HT1080 (cell line): ENCODE data around the gene FBXW11. TPM values are rescaled to one million over a fixed set of nuclear protein-coding genes. Genes with fewer than 3 reads are reported as not detected.
A peak's percentile ranks its signal among the peaks of the same experiment; 100 is the strongest.
"Not testable (repeated sequence)": the region's sequence is repeated elsewhere in the genome, so short reads cannot be mapped to it uniquely, and the experiment has no call there.

ENCODE experiments used
- DNase-seq: peaks from one replicate; pipeline ENCODE4 v3.0.0-alpha.2; 2015; ENCODE audit warnings: low read depth
- total RNA-seq: library from RNA; depleted of rRNA; stranded (reverse); fragments of >200 nt; shearing (Covaris generic); gene quantifications from 2 replicates; pipeline ENCODE4 v1.2.3, GENCODE V29; 2014

Gene FBXW11
- total RNA-seq, 1 experiment from 2014 or later, result 77.2 TPM

DNA sequence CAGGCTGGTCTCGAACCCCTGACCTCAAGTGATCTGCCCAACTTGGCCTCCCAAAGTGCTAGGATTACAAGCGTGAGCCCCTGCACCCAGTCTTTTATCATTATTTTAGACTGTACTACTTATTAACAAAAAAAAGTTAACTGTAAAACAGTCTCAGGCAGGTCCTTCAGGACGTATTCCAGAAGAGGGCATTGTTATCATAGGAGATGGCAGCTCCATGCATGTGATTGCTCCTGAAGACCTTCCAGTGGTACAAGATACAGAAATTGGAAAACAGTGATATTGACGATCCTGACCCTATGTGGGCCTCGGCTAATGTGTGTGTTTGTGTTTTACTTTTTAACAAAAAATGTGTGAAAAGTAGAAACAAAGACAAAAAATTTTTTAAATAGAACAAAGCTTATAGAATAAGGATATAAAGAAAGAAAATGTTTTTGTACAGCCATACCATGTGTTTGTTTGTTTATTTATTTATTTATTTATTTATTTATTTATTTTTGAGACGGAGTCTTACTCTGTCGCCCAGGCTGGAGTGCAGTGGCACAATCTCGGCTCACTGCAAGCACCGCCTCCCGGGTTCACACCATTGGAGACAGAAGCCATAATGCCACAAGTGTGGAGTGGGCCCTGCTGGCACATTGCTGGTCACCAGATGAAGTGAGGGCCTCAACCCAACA is 13.8 kb upstream of the FBXW11 start:
- not testable (repeated sequence) for DNase-seq

DNA sequence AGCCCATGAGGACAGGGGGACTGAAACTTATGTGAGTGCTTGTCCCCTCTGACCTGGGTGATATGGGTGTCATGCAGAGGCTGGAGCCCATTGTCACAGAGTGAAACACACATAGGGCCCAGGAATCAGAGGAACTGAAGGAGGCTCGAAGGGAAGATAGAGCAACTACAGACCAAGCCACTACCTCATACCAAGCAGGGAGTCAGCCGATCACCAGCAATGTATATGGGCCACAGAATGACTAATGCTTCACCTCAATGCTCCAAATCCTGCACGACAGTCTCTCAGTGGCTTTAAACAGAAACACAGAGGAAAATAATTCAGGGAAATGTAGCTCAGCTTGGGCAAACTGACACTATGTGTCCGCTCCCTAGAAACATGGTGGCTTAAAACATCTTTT is 8.9 kb upstream of the FBXW11 start:
- no peak for DNase-seq

DNA sequence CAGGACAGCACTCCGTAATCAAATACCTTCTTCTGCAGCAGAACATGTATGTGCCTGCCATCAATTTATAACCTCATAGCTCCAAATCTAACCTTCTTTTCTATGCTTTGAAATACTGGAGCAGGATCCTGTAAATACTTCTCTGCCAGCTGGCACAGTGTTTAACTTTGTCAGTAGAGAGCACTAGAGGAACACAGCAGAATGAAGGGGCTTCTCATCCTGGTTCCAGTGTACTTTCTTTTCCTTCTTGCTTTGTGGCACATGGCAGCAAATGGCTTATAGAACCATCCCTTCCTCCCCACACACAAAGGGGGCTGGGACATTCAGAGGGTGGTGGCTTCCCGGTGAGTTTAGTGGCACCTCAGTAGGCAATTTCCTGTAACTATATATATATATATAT is 3.8 kb upstream of the FBXW11 start:
- no peak for DNase-seq

DNA sequence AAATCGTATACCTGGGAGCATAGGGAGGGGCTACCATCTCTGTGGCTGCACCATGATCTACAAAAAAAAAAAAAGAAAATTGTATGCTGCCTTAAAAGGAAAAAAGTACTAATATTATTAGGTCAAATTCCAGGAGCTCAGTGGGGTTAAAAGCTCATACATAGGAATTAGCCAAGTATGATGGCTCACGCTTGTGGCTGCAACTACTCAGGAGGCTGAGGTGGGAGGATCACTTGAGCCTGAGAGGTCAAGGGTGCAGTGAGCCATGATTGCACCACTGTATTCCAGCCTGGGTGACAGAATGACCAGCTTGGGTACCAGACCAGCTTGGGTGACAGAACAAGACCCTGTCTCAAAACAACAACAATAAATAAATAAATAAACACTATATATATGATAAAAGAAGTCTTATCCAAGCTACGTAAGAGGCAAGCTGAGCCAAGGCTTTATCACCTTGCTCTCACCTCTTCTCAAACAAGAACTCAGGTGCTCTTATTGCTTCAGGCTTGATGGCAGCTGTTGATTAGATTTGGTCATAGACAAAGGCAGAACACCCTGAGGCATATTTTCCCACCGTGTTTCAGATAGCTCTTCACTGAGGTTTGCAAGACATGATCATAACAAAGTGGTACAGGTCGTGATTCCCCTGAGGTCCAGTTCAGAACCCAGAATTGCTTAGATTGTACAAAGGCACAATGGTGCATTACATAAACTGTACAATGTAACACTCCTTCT is 3.3 kb upstream of the FBXW11 start:
- no peak for DNase-seq

DNA sequence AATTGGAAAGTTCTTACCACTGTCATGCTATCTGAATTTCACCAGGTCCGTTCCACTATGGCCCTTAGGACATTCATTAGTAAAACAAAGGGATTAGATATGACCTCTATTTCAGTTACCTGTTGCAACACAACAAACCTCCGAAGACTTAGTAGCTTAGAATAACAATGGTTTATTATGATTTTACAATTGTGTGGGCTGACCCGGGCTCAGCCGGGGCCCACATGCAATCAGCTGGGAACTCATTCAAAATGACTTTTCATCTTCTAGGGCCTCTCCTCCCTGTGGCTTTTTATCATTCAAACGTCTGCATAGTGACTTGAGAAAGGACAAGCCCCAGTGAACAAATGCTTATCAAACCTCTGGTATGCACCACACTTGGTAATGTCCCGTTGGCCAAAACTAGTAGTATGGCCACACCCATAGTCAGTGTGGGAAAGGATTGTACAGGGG is 2.3 kb upstream of the FBXW11 start:
- DNase-seq, result no peak

DNA sequence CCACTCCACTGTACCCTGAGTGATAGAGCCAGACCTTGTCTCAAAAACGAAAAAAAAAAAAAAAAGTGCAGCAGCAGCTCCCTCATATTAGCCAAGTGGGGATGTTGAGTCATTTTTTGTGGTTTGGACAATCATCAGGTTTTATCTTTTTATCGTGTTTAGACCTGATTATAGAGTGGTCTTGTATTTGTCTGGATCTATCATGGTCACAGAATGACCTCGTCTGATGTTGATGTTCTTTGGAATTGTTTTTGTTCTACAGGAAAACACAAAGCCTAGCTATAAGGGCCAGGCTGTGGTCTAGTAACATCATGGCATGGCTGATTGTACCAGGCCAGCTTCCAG is 1.6 kb upstream of the FBXW11 start:
- DNase-seq, result peak; percentile 38

DNA sequence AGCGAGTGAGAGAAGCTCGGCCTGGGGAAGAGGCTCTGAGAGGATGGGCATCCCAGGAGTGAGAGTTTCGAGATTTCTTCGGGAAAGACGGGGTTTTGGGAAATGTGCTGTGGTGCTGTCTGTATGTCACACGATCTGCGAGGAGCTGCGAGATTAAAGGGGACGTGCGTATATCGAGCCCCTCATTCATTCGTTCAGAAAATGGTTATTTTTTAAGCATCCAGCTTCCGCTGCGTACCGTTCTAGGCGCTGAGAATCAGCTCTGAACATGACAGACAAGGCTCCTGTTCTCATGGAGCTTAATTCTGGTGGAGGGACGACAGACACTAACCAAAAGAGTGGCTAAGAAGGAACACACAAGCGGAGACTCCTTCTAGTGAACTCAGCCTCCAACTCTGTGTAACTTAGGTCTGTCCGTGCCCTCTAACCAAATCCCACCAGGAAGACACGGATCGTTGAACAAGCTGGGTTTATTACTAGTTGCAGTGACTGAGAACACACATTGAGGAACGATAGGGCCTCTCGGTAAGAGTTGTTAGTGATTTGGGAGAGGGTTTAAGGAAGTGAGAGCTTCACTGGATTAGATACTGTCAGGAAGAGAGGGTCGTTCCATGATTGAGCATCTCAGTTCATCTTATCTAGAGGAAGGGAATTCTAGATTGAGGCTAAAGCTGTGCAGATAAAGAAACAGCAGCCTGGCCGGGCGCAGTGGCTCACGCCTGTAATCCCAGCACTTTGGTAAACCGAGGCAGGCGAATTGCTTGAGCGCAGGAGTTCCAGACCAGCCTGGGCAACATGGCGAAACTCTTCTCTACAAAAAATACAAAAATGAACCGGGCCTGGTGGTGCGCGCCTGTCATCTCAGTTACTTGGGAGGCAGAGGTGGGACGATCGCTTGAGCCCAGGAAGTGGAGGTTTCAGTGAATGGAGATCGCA is 1.0 kb upstream of the FBXW11 start:
- no peak for DNase-seq

DNA sequence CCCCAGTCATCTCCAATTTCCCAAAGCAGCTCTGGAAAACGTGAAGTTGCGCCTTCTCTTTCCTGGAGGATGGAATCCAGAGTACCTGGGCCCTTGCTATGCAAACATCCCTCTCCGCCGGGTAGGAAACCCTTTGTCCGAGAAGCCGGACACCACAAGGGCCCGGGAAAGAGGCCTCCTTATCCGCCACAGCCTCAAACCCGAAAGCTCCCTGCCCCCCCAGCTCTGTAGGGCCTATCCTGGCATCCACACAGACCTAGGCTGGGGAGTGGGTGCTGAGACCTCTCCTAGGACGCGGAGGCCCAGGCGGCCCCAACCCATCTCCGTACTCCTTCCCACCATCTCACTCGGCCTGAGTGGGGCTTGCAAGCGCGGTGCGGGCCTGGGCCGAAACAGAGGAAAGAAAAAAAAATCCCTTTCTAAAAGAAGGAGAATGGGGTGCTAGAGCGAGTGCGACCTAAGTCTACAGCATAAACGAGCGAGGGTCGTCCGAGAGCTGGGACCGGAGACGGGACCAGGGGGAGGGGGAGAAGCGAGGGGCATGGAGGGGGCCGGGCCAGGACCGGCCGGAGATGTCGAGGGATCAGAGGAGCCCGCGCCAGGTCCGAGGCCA is 624 bp downstream of the FBXW11 start:
- DNase-seq, result no peak

DNA sequence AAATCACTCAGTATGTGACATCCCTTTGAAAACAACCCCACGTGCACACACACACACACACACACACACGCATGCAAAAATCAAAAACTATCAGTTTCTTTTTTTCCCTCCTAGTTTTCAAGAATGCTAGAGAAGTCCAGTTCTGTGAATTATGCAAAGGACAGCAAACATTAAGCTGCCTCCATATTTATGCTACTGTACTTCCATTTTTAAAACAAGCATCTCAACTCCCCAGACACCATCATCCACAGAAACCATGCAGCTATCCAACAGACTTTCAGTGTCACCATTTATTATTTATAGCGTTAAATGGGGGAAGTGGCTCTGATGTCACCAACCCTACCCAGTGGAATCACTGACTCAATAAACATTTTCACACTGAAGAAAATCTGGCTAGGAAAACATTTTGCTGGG is 1.6 kb downstream of the FBXW11 start:
- DNase-seq, result no peak

DNA sequence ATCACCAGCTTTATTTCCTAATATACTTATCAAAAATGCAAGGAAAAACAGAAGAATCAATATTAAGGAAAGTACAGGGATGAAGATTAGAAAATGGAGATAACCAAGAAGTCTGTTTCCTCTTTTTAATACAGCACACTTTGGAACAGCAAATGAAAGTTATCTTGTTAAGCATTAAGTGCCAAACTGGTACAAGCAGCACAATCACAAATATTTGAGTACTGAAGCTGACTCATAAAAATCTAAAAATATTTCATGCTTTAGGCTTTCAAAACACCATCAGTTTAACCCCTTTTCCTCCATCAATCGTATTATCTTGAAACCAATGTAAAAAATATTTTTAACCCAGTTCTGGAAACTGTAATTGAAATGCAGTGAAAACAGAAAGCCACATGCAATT is 2.7 kb downstream of the FBXW11 start:
- DNase-seq, result no peak

DNA sequence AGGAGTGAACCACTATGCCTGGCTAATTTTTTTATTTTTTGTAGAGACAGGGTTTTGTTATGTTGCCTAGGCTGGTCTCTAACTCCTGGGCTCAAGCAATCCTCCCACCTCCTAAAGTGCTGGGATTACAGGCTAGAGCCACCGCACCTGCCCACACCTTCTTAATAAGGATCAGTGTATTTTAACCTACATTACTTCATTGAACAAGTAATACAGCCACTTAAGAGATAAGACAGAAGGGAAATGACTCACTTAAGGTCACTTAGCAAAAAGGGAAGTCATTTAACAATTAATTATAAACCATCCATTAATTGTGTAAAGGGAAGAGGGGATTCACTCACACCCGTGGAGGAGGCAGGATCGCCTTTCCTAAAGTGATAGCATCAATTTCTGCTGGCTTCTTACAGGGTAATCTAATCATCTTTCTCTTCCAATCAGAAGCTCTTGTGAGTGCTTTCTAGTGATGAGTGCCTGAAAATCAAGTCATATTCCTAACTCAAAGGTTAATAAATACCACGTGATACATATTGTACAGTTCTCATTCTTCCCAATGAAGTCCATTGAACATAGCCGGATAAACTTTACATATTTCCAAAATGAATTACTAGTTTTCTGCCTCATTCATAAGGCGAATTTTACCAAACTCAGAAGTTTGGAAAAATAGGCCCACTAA is 3.5 kb downstream of the FBXW11 start:
- no peak for DNase-seq

DNA sequence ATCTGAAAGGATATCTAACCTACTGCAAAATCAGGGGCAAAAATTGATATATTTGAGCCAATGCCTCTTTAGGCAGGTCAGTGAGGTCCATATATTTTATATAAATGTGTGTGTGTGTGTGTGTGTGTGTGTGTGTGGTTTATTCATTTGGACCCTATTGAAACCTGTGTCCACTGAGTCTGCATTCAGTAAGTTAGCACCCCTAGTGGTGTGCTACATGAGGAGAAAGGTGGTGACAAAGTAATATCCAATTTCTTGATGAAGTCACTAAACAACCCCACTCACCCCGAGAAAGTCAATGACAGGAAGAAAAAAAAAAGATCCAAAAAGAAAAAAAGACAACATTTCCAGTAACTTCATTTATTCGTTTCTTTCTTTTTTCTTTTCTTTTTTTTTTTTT is 4.1 kb downstream of the FBXW11 start:
- DNase-seq, result no peak

DNA sequence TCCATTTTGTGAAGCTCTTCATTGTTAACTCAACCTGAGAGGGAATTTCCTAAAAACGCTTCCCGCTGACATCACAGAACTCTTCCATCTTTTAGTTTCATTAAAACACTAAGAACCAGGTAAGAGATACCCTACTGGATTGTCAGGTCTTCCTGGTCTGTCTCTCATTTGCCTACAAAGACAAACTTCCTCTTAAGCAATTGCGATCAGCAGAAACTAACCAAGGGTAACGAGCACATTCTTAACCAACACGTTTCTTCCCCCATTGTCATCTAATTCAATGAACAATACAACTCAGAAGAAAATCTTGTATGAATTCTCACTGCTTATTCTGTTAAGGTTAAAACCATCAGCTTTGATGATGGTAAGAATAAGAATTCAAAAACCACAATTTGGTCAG is 6.6 kb downstream of the FBXW11 start:
- no peak for DNase-seq

DNA sequence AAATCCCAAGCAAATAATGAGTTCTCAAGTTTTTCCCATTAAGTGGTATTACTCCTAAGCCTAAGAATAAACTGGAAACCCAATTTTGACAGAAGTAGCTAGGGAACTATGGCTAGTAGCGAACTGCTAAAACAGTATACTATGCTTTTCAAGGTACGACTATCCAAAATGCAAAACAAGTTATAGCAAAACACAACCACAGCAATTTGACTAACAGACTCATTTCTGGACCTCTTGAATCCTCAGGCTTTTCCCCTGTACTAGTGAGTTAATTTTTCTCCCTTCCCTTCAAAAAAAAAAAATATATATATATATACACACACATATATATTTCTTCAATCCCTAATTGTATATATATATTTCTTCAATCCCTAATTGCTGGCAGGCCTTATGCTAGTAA is 7.3 kb downstream of the FBXW11 start:
- DNase-seq, result no peak

DNA sequence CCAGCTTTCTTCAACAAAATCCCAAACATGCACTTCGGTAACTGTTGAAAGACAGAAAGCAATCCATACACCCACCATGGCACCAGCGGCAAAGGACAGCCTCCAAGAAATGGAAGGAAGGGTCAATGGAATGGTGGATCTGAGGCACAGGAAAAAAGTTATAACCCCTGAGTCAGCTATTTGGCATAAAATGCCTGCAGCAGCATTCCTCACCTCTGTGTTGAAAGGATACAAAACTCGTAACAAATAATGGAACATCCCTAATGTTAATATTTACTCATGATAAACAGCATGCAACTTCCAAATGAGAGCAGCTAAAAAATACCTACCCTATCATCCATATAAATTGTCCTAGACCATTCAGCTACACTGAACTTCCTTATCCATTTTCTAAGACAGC is 9.4 kb downstream of the FBXW11 start:
- no peak for DNase-seq

DNA sequence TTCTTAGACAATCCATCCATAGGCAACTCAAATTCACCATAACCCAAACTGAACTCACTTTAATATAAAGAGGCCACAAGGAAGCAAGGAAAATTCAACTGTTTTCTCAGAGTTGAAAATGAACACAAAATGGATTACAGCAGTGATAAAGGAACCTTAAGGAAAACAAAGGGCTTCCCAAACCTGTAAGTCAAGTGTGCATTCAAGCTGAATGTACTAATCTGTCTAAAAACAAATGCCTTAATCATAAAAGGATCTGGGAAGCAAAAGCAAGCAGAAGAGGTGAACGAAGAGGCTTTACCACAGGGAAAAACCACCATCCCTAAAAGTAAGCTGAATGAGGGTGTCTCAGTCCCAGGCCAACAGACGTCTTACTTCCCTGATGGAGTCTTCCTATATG is 13.6 kb downstream of the FBXW11 start:
- DNase-seq, result no peak

DNA sequence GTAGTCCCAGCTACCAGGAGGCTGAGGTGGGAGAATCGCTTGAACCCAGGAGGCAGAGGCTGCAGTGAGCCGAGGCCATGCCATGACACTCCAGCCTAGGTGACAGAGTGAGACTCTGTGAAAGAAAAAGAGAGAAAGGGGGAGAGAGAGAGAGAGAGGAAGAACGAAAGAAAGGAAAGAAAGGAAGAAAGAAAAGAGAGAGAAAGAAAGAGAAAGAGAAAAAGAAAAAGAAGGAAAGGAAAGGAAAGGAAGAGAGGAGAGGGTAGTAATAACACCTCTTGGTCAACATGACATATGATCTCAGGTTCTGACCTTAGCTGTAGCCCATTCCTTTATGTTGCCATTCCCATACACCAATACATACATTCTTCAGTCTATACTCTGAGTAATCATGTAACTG is 14.1 kb downstream of the FBXW11 start:
- DNase-seq, result no peak

DNA sequence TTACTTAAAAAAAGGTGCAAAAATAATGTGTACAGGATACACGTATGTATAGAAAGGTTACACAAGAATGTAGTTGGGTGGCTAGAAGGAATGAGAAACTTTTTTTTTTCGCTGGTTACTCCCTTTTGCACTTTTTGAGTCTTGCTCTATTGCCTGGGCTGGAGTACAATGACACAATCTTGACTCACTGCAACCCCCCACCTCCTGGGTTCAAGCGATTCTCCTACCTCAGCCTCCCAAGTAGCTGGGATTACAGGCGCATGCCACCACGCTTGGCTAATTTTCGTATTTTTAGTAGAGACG is 15.8 kb downstream of the FBXW11 start:
- no peak for DNase-seq

DNA sequence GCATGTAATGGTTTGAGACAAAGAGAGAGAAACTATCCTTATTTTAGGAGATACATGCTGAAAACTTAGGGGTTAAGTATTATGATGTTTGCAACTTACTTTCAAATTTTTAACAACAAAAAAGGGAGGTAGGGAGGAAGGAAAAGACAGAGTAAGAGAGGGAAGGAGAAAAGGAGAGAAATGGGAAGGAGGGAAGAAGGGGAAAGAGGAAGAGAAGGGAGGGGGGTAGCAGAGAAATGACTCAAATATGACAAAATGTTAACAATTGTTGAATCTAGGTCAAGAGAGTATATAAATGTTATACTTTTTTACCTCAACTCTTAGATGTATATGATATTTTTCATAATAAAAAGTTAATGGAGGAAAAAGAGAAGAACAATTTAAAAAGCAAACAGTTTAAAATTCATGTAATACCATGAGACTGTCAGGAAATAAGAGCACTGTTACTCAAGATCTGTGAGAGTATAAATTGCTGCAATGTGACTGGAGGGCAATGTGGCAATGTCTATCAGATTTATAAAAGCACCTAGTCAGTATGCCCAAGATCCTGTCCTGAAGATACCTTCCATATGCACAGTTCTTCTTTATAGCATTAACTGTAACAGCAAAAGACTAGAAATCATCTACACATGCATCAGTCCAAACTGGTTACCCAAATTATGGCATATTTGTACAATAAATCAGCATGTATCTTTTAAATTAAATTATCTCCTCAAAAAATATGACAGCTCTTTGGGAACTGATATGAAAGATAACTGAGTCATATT is 16.3 kb downstream of the FBXW11 start:
- DNase-seq, result no peak

DNA sequence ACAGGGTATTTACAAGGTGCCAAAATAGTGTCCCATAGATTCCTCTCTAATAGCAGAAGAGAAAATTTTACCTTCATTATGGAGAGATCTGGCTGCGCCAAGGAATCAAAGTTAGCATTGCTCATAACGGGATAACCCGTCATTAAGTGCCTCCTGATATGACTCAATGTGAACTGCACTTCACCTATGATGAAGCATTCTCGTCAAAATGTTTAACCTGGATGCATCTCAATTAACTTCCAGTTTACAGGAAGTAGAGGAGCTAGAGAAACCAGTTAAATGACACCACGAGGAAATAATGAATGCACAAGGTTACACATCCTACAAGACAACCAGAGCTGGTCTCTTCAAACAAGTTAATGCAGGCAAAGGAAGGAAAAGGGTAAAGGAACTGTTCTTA is 17.2 kb downstream of the FBXW11 start:
- DNase-seq, result peak; percentile 41

DNA sequence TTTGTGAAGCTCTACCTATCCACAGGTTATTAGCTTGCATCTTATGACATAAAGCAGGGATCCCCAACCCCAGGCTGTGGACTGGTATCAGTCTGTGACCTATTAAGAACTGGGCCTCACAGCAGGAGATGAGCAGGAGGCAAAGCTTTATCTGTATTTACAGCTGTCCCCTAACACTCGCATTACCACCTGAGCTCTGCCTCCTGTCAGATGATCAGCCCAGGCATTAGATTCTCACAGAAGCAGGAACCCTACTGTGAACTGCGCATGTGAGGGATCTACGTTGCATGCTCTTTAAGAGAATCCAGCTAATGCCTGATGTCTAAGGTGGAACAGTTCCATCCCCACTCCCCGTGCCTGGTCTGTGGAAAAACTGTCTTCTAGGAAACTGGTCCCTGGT is 19.7 kb downstream of the FBXW11 start:
- DNase-seq, result no peak
